ENCODE measurements around the gene RPAP2. TPM values are rescaled to one million over a fixed set of nuclear protein-coding genes. Genes with fewer than 3 reads are reported as not detected.
"Not testable (repeated sequence)": the region's sequence is repeated elsewhere in the genome, so short reads cannot be mapped to it uniquely, and the experiment has no call there.

Gene RPAP2
- total RNA-seq, 1 donor from 2014 or later = 22.5 TPM

DNA sequence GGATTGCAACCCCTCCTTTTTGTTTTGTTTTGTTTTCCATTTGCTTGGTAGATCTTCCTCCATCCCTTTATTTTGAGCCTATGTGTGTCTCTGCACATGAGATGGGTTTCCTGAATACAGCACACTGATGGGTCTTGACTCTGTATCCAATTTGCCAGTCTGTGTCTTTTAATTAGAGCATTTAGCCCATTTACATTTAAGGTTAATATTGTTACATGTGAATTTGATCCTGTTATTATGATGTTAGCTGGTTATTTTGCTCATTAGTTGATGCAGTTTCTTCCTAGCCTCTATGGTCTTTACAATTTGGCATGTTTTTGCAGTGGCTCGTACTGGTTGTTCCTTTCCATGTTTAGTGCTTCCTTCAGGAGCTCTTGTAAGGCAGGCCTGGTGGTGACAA lies 135.7 kb downstream of the RPAP2 start:
- DNase-seq (ENCODE audit: missing footprints); ATAC-seq; intact Hi-C loops (cut with DNase I): not testable (repeated sequence)

DNA sequence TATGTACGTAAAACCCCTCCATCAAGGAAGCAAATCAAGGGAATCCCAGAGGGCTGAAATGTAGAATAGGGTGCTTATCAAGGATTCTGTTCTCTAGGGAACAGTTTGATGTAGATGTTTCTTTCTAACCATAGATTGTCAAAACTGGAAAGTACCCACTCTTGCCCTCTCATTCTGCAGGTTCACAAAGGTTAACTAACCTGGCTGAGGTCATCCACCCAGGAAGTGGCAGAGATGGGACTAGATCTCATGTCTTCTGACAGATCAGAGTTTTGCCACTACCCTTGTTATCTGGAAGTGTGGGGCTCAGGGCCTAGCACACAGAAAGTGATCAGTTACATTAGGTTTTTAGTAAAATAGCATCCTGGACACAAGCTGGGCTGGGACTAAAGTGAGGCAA lies 140.4 kb downstream of the RPAP2 start:
- intact Hi-C loops (cut with DNase I) = no loop called here
- ATAC-seq (no peak), DNase-seq (ENCODE audit: missing footprints) (no peak)

DNA sequence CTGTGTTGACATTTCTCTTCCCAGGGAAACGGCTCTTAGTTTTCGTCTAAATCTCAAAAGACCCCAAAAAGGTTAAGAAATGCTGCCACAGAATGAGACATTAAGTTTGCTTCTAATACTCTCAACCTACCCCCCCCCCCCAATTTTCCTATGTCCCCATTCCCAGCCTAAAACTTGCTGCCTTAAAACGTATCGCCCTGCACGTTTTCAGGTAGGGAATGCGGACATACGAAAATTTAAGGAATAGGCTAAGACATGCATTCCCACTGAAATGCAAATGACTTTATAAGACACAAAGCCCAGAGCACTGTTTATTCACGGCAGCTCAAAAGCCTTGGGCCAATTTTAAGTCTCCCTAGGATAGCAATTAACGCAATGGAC lies 142.4 kb downstream of the RPAP2 start:
- DNase-seq (ENCODE audit: missing footprints) (no peak), ATAC-seq (no peak)
- intact Hi-C loops (cut with DNase I) = no loop called here

DNA sequence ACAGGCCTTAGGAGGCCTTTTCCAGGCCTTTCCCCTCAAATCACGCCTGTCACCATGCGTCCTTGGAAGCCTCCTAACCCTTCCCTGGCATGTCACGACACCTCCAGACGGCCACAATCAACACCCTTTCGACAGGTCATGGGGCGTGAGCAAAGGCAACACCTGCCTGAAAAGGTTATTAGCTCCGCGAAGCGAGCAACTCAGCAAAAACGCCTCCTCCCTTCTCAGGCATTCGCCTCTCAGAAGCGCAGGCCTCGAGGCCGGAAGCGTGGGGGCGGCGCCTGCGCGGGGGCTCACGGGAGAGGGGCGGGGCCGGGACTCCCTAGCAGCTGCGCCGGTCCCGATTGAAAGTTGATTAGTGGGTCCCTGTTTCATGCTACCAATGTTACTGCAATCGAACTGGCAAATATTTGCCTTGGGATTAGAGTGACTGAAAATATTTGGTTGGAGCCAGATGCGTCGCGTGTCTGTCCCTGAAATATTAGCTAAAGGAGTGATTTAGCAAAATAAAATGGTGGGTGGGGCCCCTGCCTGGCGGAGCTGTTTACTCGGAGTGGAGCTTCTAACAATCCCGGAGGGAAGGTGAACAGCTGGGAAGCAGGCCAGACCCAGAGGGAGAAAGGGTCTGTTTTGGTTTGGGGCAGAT lies 143.0 kb downstream of the RPAP2 start:
- intact Hi-C loops (cut with DNase I) = no loop called here
- DNase-seq (ENCODE audit: missing footprints) (no peak), ATAC-seq (no peak)

DNA sequence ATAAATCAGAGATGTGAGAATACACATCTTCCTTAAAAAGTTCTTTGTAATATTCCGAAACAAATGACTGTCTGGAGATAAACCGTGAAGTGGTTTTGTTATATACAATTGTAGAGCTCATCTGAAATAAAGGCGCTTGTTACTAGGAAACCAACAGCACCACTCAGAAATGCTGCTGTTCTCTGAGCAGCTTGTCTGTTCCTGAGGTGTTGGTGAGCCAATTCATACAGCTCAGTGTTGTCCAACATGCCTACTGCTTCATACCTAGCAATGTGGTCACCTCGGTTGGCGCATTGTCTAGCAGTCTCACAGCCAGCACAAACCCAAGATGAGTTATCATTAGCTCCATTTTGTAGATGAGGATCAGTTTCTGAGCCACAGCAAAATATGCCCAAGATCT lies 143.5 kb downstream of the RPAP2 start:
- DNase-seq (ENCODE audit: missing footprints) (no peak), ATAC-seq (no peak)
- intact Hi-C loops (cut with DNase I) = no loop called here

DNA sequence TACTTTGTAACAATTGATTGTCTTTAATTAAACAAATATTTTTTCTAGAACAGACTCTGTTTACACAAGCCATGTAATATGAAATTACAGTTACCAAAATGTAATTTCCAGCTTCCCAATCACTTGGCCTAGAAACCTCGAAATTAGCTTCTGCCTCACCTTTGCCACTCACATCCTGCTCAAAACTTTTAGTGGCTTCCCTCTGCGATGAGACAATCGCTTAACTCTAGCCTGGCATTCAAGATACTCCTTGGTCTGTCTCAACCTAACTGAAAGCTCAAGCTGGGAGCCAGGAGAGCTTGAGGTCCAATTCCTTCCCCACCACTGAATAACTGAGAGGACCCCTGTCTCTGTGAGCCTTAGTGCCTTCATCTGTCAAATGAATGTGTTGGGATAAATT lies 145.0 kb downstream of the RPAP2 start:
- intact Hi-C loops (cut with DNase I) = no loop called here
- ATAC-seq (no peak), DNase-seq (ENCODE audit: missing footprints) (no peak)

- intact Hi-C loops (cut with DNase I) = no loop called here
- no peak for DNase-seq (ENCODE audit: missing footprints)
- no peak for ATAC-seq
These were observed 145.5 kb downstream of the RPAP2 start for GRCh38 chr1:92444351-92444750.

- intact Hi-C loops (cut with DNase I) = no loop called here
- ATAC-seq (no peak), DNase-seq (ENCODE audit: missing footprints) (no peak)
These were observed 147.0 kb downstream of the RPAP2 start for GRCh38 chr1:92445865-92446264.

DNA sequence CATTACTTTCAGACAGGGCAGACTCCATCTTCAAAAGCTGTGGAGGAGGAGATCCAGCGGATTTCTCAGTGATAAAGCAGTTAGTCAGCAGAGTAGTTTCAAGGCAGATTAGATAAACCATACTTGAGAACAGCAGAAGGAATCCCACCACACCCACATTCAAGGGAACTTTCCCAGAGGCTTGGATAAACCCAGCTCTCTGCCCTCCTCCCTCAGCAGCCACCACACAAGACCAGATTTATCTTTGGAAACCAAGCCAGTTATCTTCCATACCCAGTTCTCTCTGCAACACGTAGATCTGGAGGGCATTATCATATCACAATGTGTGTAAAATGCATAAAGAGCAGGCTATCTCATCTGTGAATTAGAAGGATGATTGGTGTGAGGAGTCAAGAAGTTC lies 147.7 kb downstream of the RPAP2 start:
- no peak for ATAC-seq
- DNase-seq (ENCODE audit: missing footprints) = no peak
- intact Hi-C loops (cut with DNase I) = no loop called here

- intact Hi-C loops (cut with DNase I) = no loop called here
- DNase-seq (ENCODE audit: missing footprints) (no peak), ATAC-seq (no peak)
These were observed 148.3 kb downstream of the RPAP2 start for GRCh38 chr1:92447033-92447681.

GRCh38 chr1:92447976-92448375 lies 149.1 kb downstream of the RPAP2 start:
- DNase-seq (ENCODE audit: missing footprints) (no peak), ATAC-seq (no peak)
- intact Hi-C loops (cut with DNase I) = no loop called here

Other genes with a start within 250 kb of the RPAP2 start
- not detected for gene SETSIP, start 223.6 kb upstream of the RPAP2 start, total RNA-seq
- gene BTBD8, start 218.7 kb upstream of the RPAP2 start, total RNA-seq = 4.3 TPM
- gene C1orf146, start 81.1 kb upstream of the RPAP2 start, total RNA-seq = not detected
- gene GLMN, start 72 bp upstream of the RPAP2 start, total RNA-seq = 5.4 TPM
- gene GFI1, start 187.9 kb downstream of the RPAP2 start, total RNA-seq = 0.08 TPM